ENCODE data around the gene ITSN2.
"Not testable (repeated sequence)": the region's sequence is repeated elsewhere in the genome, so short reads cannot be mapped to it uniquely, and the experiment has no call there.

ITSN2 gene

DNA sequence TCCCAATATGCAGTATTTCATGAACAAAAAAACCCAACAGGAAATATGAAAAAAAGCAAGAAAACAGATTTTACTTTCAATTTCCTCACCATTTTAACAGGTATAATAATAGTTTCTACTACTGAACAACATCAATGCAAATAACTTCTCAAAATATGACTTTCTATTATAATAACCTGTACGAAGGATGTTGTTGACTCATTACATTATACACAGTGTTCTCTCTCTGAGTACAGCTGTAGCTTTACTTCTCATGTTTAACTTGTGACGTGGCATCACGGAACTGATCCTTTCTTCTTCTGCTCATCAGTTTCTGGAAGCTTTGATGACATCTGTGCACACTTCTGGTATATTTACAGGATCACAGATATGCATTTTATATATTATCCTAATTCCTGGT lies 145.5 kb downstream of the ITSN2 start:
- no peak for DNase-seq (ENCODE audit: low read depth)

DNA sequence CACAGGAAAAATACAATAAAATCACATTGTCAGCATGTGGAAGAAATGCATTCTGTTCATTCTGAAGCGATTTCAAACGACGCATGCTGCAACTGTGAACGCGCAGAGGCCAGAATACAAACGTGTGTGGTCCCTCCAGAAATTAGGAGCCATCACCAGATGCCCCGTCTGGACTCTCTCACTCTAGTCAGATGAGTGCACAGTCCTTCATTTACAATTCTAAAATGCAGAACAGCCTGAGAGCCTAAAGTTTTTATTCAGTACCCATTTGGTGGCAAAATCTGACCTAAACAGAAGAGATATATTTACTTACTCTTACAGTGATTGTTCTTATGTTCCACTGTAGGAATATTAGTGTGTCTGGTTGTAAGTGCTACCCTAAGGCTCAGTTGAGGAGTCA lies 148.9 kb downstream of the ITSN2 start:
- DNase-seq (ENCODE audit: low read depth) = no peak

DNA sequence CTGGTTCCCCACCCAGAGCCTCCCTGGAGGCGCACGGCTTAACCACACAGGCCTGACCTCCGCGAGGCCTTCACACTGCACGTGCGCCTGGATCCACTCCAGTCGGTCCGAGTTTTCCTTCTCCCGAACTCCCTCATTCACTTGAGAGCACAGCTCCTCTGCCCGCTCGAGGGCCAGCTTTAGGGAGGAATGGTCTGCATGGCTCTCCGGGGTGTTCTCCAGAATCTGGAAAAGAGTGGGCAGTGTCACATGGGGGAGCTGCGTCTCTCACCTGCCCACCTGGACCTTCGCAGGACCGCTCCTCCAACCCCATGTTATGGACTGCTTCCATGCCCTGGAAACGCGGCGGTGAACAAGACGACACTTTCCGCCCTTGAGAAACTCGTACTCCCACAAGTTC lies 149.6 kb downstream of the ITSN2 start:
- DNase-seq (ENCODE audit: low read depth) = no peak

DNA sequence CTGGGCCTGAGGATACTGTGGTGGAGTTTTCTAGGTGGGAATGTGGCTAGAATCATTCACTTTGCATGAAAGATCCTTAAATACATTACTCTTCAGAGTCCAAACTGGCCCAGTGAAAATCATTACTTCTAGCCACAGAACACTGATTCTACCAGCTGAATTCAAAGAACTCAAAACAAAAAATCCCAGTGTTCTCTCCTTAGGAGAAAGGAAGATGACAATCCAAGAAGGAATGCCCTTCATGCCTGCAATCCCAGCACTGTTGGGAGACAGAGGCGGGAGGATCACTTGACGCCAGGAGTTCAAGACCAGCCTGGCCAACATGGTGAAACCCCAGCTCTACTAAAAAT lies 150.3 kb downstream of the ITSN2 start:
- no peak for DNase-seq (ENCODE audit: low read depth)

DNA sequence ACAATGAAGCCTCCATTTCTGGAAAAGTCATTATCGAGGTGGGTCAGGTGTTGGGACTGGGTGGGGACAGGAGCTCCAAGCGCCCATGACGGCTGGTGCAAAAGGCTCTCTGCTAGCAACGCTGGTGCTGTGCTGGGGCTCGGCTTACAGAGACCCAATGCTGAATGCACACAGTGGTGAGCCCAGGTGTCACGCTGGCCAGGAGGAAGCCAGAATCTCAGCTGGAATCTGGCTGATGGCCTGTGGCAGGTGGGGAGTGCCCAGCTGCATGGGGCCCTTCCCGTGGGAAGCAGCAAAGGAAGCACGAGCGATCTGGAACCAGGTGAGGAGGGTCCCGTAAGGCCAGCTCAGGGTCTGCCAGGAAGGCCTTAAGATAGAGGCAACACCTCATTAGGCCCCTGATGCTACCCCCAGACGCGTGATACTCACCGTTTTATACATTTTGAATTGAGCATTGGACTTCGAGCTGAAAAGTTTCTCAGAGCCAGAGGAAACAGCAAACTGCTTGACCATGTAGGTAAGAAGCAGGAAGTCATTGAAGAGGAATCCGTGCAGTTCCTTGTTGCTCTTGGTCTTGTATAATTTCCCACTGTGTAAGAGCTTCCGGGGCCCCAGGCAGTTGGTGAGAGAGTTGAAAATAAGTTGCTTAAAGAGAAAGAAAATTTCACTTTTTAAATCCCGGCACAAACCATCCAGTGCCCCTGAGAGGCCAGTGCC lies 150.8 kb downstream of the ITSN2 start:
- no peak for DNase-seq (ENCODE audit: low read depth)

DNA sequence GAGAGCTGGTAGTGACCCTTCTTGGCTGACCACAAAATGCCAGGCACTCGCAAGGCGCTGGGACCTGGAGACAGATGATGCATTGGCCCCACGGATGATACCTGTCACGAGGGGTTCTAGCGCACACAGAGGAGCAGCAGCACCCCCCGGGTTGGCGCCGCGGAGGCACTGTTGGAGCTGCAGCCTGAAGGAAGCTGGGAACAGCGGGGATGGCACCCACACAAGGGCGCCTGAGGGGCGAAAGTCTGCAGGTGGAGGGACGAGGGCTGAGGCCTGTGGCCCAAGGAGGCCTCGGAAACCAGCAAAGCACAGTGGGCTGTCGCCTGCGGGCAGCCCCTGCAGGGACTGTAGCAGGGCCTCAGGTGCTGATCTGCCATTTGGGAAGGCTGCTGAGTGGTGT lies 151.8 kb downstream of the ITSN2 start:
- DNase-seq (ENCODE audit: low read depth) = no peak

DNA sequence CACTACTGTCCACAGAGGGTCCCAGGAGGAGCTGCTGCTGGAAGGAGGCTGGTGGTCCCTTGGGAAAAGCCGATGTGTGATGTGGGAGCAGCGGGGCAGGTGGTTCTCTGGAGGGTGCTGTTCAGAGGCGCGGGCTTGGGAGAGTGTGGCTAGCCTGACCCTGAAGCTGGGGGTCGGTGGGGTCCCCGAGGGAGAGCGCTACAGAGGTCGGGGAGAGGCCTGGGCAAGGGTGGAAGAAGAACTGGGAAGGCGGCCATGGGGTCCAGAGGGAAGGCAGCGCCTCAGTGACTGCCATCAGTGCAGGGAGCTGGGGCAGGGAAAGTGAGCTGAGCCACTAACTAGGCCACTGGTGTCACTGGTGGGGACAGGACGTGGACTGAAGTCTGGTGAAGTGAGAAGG lies 153.0 kb downstream of the ITSN2 start:
- DNase-seq (ENCODE audit: low read depth) = no peak

DNA sequence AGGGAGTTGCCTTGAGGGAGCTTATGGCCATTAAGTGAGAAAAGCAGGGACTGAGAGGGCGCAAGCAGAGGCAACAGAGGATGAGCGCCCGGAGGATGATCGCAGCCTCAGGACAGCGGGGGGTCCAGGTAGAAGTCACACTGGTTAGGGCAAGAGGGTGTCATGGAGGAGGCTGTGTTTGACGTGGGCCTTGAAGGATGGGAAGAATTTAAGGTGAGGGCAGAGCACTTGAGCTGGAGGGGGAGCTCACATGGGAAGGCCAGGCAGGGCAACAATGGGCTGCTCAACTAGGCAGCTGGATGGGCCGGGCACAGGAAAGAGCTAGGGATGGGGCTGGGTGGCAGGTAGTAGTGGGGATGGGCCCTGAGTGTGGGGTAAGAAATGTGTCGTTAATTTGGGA lies 153.6 kb downstream of the ITSN2 start:
- DNase-seq (ENCODE audit: low read depth) = no peak

DNA sequence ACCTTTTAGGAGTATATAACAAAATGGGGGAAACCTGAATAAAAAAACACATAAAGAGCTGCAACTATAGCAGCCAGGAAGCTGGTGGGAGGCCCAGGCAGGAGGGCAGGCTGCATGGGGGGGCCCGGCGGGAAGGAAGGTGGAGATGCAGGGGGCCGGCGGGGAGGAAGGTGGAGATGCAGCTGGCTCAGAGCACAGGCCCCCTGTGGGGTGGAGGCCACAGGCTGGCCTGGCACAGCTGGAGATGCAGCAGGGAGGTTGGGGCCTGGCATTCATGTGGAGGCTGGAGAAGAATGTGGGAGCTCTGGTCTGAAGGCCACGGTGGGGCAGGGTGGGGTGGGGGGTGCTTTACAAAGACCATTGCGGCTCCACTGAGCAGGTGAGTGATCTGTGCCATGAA lies 154.1 kb downstream of the ITSN2 start:
- DNase-seq (ENCODE audit: low read depth) = no peak

DNA sequence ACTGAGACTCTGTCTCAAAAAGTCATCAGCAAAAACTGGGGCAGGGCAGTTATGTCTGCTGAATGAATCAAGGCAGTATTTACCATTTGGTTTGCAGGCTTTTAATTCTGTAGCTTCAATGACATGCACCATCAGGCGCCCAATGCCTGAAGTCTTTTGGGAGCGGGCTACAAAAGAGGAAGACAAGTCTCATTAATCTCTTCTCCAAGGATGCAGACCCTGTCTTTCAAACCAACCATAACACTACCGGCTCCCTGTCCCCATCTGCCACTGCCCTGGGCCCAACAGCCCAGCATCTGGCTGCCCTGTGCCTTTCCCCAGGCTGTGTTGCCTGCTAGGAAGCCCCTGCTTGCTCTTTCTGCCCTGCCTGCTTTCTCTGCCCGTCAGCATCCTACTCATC lies 155.2 kb downstream of the ITSN2 start:
- no peak for DNase-seq (ENCODE audit: low read depth)

DNA sequence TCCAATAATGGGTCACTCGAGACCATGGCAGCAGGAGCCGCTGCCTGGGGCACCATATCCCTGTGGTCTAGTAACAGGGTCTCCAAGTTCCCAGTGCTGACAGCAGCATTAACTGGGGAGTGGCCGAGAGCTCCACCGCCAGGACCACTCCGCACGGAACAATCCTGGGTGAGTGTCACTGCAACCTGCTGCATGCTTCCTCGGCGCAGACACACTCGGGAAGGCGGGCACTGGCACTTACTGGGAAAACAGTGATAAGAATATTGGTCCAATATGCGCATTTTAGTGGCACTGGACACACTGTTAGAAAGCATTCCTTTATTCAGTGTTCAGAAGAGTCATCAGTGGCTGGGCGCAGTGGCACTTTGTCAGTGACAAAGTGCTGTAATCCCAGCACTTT lies 155.8 kb downstream of the ITSN2 start:
- no peak for DNase-seq (ENCODE audit: low read depth)

DNA sequence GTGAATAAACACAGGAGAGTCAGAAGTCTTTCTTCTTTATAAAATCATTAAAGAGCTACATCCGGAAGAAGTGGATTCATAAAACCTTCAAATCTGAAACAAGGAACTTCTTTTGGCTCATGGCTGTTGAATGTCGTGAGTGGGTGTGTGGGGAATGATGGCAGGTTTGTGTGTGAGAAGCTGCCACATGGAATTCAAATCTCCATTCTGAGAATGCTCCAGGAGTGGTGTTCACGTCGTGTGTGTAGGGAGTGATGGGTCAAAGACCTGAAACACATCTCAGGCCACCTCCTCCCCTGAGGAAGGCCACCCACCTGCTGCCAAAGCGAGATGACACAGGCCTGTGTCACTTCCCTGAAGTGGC lies 156.6 kb downstream of the ITSN2 start:
- DNase-seq (ENCODE audit: low read depth) = no peak

DNA sequence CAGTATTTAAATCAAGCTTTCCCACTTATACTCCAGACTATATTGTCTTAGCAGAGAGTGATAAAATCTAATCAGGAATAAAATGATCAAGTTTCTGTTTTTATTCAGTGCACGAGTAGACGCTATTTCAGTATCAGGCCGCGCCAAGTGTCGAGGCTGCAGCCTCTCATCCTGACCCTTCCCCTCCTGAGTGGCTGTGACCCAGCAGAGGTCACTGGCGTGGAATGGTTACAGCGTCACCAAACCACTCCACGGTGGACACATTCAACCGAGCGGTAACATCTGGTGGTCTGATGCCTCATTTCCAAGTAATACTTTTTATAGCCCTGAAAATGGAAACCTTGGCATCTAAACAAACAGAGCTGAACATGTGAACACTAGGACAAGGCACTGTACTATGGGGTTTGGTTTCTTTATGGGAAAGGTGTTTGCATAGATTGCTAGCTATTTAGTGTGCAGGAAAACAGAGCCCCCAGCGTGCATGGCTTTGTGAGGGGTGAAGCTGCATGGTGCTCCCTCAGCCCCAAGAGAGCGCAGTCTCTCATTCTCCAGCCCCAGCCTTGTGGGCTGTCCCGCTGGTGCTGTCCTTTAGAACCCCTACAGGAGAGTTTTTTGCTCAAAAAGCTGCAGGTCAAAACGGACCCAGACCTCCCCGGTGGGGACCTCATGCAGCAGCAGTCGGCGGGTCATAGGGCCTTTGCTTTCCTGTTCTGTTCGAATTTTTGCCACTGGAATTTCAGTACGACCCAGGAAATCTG lies 157.1 kb downstream of the ITSN2 start:
- DNase-seq (ENCODE audit: low read depth) = no peak

DNA sequence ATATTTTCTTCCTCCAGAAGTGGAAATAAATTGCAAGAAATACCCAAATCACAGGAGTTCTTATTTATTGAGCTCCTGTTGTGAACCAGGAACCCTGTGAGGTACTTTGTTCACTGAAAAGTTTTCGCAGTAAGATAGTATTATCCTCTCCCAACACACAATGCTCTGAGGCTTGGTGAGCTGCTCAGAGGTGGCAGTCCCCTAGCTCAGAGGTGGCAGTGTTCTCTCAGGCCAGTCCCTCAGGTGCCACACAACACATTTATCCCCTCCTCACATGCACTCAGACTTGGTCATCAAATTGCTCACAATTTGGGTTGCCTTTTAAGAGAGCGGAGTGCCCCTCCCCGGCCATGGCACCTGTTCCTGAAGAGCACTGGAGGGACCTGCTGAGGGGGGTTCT lies 159.5 kb downstream of the ITSN2 start:
- no peak for DNase-seq (ENCODE audit: low read depth)

DNA sequence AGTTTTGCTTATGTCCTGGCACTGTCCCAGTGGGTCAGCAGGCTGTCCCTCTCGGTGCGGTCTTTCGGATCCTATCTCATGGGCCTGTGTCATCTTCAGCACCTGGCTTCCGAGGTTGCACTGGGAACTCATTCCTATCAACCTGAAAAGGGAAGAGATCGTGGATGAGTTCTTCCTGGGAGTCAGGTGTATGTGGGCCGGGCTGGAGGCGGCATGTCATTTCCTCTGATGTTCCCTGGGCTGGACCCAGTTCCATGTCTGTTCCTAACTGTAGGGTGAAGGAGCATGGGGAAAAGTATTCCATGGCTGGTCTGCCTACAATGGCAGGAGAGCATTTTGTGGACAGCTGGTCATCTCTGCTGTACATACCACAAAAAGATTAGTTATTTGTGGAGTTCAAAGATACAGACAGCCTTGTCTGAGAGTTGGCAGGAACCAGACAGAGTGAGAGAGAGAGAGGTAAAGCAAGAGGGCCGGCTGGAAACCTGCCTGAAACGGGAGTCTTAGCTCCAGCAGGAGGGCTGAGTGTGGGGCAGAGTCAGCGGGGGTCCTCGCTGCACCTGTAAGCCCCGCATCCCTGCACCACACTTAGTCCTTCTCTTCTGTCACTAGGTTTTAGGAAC lies 160.3 kb downstream of the ITSN2 start:
- no peak for DNase-seq (ENCODE audit: low read depth)

DNA sequence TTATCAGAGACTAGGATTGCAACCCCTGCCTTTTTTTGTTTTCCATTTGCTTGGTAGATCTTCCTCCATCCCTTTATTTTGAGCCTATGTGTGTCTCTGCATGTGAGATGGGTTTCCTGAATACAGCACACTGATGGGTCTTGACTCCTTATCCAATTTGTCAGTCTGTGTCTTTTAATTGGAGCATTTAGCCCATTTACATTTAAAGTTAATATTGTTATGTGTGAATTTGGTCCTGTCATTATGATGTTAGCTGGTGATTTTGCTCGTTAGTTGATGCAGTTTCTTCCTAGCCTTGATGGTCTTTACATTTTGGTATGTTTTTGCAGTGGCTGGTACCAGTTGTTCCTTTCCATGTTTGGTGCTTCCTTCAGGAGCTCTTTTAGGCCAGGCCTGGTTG lies 163.1 kb downstream of the ITSN2 start:
- DNase-seq (ENCODE audit: low read depth) = not testable (repeated sequence)

DNA sequence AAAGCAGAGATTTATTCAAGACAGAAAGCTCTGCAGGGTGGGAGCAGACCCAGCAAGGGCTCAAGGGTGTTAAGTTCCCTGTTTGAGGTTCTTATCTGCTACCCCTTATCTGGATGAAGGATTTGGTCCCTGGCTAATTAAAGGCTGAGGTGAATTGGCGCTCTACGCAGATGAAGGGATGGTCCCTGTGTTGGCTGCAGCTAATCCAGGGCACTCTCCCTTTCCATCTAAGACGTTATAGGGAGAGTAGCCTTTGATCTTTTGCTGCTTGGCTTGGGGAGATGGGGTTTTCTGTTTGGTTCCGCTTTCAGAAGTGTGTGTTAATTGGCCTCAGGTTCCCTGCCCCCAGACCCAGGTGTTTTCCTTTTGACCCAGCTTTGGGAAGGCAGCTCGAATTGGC lies 168.5 kb downstream of the ITSN2 start:
- no peak for DNase-seq (ENCODE audit: low read depth)

DNA sequence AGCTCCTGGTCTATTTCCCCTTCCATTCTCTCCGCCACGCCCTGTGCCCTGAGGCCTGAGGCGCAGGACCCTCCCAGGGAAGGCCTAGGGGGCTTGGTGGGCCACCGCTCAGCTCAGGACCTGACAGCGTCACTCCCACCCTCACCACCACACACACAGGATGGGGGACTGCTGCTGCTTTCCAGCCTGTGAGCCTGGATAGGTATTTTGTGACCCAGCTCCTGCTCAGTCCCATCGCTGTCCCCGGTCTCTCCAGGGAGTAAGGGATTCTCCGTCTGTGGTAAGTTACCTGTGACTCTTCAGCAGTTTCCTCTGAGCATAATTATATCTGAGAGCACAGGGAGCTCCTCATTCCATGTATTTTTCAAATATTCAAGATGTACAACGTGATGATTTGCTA lies 169.2 kb downstream of the ITSN2 start:
- DNase-seq (ENCODE audit: low read depth) = no peak

DNA sequence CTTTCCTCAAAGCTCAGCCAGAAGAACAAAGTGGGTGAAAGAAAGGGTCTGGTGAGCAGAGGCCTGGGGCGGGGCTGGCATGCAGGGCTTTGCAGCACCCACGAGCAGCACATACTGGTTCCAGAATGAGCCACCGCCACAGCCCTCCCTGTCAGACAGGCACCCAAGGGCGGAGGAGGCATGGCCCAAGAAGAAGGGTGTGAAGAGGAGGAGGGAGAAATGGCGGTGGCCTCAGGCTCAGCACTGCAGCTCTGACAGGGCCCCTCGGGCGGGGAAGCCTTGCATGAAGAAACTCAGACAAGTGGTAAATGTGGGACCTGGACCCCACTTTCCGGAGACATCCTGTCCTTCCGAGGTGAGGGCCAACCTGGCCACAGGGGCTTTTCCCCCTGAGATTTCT lies 169.8 kb downstream of the ITSN2 start:
- no peak for DNase-seq (ENCODE audit: low read depth)

DNA sequence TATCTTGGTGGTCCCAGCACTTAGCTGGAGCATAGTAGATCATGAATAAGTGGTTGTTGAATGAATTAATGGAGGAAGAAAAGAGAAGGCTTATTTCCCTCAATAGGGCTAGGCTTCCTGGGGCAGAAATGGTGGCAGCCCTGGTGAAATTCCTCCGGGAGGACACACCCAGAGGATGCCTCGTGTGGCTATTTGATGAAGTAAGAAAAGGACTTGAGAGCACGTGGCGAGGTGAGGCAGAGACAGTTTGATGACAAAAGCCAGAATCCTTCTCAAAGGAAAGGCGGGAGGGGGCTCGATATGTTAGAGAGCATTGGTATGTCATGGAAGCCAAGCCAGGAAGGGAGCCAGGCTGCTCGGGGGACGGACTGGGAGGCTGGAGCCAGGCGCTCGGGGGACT lies 170.8 kb downstream of the ITSN2 start:
- DNase-seq (ENCODE audit: low read depth) = no peak

DNA sequence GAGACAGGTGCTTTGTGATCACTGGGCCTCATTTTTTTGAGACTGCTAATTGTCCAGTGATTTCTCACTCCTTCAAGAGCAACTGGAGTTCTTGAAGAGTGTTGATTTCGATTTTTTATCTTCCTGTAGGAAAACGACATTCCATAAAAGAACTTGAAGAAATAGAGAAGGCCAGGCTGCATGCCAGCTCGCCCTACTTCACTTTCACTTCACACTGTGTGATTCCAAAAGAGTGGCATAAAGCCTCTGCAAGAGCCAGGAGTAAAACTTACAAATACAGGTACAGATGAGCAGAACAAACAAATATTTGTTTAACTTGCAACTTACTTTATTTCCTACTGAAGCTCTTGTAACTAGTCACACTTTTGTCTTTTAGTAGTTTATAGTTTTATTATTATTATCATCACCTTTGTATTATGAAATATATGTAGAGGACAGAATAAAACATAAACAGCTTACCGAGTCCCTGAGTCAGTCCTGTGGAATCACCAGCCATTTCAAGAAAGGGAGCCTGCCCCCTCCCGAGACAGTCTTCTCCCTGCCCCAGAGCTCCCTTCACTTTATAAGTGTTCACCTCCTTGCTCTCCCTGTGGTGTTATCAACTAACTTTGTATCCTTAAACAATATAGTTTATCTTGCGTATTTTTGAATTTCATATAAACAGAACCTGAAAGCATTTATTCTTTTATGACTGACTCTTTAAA lies 176.8 kb downstream of the ITSN2 start:
- no peak for DNase-seq (ENCODE audit: low read depth)

DNA sequence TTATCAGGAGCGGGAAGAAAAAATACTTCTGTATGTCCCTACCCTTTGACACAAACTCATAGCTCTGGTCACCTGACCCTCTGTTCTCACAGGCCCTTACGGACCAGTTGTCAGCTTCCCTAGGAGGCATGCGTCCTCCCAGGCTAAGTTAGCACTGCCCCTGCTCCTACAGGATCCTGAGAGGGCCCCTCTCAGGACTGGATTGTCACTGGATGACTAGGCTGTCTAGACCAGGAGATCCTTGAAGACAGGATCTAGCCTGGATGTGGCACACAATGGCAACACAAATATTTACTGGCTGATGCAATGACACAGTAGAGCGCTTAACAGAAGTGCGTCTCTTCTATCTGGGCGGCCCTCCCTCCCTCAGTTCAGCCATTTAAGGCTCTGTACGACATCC lies 177.8 kb downstream of the ITSN2 start:
- no peak for DNase-seq (ENCODE audit: low read depth)

DNA sequence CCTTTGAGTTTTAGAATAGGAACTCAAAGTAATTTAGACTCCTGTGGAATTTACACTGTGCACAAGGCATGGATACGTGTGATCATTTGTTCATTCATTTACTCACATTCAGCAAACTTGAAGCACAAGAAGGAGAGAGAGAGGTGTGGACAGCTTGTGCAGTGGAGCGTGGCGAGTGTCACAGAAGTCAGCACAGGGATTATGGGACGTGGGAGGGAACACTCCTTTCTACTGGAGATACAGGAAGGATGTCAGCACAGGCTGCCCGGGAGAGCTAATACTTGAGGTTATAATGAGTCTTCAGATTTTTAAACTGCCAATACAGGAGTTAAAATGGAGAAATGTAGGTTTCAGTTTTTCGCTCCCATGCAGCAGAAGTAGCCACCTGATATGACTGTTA lies 178.5 kb downstream of the ITSN2 start:
- no peak for DNase-seq (ENCODE audit: low read depth)
